Loucy (cell line): Measurements from ENCODE around the gene ETS1.

Experiments
- H2AFZ ChIP-seq: fragments of 200-600 bp; sonication (generic); 2 replicates; pipeline ENCODE4 v1.6.0; 2016; ENCODE audit warnings: antibody characterized with exemption, mild to moderate bottlenecking, low read length, moderate library complexity
- H3F3A ChIP-seq: fragments of 200-600 bp; 2 replicates; pipeline ENCODE4 v1.6.0; 2016; ENCODE audit warnings: antibody characterized with exemption, low read depth, mild to moderate bottlenecking
- H3K27me3 ChIP-seq: fragments of 200-600 bp; sonication (generic); 2 replicates; pipeline ENCODE4 v1.6.1; 2014; ENCODE audit warnings: low read length, mild to moderate bottlenecking; ENCODE audit not compliant: insufficient read depth, poor library complexity, severe bottlenecking
- H3K36me3 ChIP-seq: fragments of 200-600 bp; sonication (generic); 2 replicates; pipeline ENCODE4 v1.6.1; 2016; ENCODE audit warnings: low read length; ENCODE audit not compliant: insufficient read depth
- H3K4me1 ChIP-seq: fragments of 200-600 bp; sonication (generic); 2 replicates; pipeline ENCODE4 v1.5.1; 2014; ENCODE audit warnings: low read length, mild to moderate bottlenecking; ENCODE audit not compliant: insufficient read depth, poor library complexity, severe bottlenecking
- H3K4me2 ChIP-seq: fragments of 200-600 bp; sonication (generic); 2 replicates; pipeline ENCODE4 v1.6.0; 2014; ENCODE audit warnings: antibody characterized with exemption, low read length, low read depth, mild to moderate bottlenecking; ENCODE audit not compliant: poor library complexity, severe bottlenecking
- H3K4me3 ChIP-seq: fragments of 200-600 bp; sonication (generic); 2 replicates; pipeline ENCODE4 v1.5.1; 2014; ENCODE audit warnings: low read length, mild to moderate bottlenecking, mixed read lengths; ENCODE audit not compliant: poor library complexity, severe bottlenecking
- H3K79me2 ChIP-seq: fragments of 200-600 bp; sonication (generic); 2 replicates; pipeline ENCODE4 v1.6.1; 2014; ENCODE audit warnings: low read length; ENCODE audit not compliant: insufficient read depth
- H3K9ac ChIP-seq: fragments of 200-600 bp; sonication (generic); 2 replicates; pipeline ENCODE4 v1.6.0; 2014; ENCODE audit warnings: mild to moderate bottlenecking, low read depth, low read length, moderate library complexity; ENCODE audit not compliant: poor library complexity, severe bottlenecking
- H3K9me2 ChIP-seq: fragments of 200-600 bp; sonication (generic); replicated peaks from 2 replicates; pipeline ENCODE4 v1.6.1; 2016; ENCODE audit warnings: low read depth, low read length, mixed read lengths
- H3K9me3 ChIP-seq: fragments of 200-600 bp; sonication (generic); 2 replicates; pipeline ENCODE4 v1.6.1; 2014; ENCODE audit warnings: mild to moderate bottlenecking, antibody characterized with exemption, low read length, low read depth; ENCODE audit not compliant: insufficient read depth
- H4K20me1 ChIP-seq: fragments of 200-600 bp; sonication (generic); 2 replicates; pipeline ENCODE4 v1.6.0; 2014; ENCODE audit warnings: antibody characterized with exemption, low read length, mild to moderate bottlenecking; ENCODE audit not compliant: insufficient read depth, poor library complexity, severe bottlenecking
- CTCF ChIP-seq: fragments of 200-600 bp; sonication (generic); conservative IDR thresholded peaks from 2 replicates; pipeline ENCODE4 v1.5.1; 2014; ENCODE audit warnings: mild to moderate bottlenecking, antibody characterized with exemption, low read length
- EZH2phosphoT487 ChIP-seq: fragments of 200-600 bp; IDR thresholded peaks from 2 replicates; pipeline ENCODE4 v1.6.1; 2018; ENCODE audit warnings: antibody characterized with exemption, mild to moderate bottlenecking, moderate library complexity, borderline replicate concordance

ETS1 gene

DNA sequence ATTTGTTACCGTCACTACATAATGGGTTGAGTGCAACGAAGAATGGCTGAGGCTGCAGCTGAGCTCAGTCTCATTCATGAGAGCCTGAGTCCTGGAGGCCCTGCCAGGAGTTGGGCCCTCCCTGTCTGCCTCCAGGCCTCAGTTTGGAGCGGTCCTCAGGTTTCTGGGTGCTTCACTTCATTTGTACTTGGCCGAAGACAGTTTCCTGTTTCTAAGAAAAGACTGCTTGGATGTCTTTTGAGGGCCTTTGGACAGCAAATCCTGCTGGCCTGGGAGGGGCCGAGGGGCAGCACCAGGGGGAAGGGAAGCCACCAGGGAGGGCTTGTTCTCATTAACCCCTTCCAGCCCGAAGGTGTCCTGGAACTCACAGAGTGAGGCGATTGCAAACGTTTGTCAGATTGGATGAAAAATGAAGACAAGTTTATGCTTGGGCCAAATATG lies 163.1 kb downstream of the ETS1 start:
- TF ChIP-seq EZH2phosphoT487: no peak
- no peak for TF ChIP-seq CTCF
- Histone ChIP-seq H3F3A (peaks cover 12% of the 10 kb centered on the region), H3K79me2 (no peaks in the 10 kb centered on the region), H3K4me2 (no peak overlapping the region), H3K9ac (peak overlapping the region; percentile 47), H3K9me3 (no peaks in the 10 kb centered on the region), H3K4me1 (peaks cover 86% of the 10 kb centered on the region), H2AFZ (no peak overlapping the region), H3K36me3 (no peaks in the 10 kb centered on the region), H3K9me2 (no peaks in the 10 kb centered on the region), H3K27me3 (no peaks in the 10 kb centered on the region), H4K20me1 (no peaks in the 10 kb centered on the region), H3K4me3 (no peak overlapping the region)

DNA sequence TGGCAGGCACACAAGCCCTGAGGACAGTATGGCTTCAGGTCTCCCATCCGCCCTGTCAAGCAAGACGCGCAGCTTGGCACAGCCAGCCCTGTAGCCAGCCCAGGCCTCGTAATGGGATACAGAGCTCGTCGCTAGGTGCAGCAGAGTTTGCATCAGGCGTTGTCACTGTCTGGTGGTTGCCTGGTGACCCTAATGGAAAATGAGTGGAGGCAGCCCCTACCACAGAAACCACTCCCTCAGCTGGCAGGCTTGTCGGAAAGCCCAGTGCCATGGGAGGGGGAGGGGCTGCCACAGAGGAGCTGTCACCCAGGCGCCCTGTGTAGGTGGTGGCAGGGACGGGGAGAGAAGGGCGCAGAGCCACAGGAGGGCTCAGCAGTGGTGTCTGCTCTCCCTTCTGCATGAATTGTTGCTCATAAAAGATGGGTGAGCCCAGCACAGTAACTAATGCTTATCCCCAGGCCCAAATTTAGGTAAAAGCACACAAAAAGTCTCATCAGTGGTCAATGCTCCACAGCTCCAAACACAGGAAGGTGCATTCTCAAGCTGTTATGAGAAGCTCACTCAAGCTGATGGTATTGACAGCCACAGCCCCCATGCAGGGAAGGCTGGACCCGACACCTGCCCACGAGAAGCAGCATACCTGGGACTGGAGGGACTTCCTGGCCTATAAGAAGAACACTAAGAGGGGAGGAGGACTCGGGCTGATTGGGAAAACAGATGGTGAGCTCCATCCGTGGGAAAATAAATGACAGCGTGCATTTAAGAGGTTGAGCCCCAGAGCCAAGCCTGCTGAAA lies 164.6 kb downstream of the ETS1 start:
- no peak overlapping the region for H2AFZ ChIP-seq

GRCh38 chr11:128421577-128422330 lies 165.6 kb downstream of the ETS1 start:
- no peaks in the 10 kb centered on the region for H3K9me2 ChIP-seq

More for the DNA sequence above, 164.6 kb downstream of the ETS1 start:
- Histone ChIP-seq H3K4me3 (peak overlapping the region; percentile 44), H3K9me3 (no peaks in the 10 kb centered on the region), H3K9me2 (no peaks in the 10 kb centered on the region), H3K79me2 (no peaks in the 10 kb centered on the region), H3F3A (peaks cover 12% of the 10 kb centered on the region), H3K4me2 (peak overlapping the region; percentile 71), H3K4me1 (peaks cover 77% of the 10 kb centered on the region), H3K9ac (peak overlapping the region; percentile 62), H4K20me1 (no peaks in the 10 kb centered on the region), H3K36me3 (no peaks in the 10 kb centered on the region), H3K27me3 (no peaks in the 10 kb centered on the region)
- no peak for TF ChIP-seq EZH2phosphoT487
- peak; percentile 10; the same call in 1 of the 2 replicates for TF ChIP-seq CTCF

More at GRCh38 chr11:128421577-128422330, 165.6 kb downstream of the ETS1 start:
- Histone ChIP-seq H4K20me1 (no peaks in the 10 kb centered on the region), H3K79me2 (no peaks in the 10 kb centered on the region), H3K4me2 (peak overlapping the region; percentile 71), H3F3A (peaks cover 5% of the 10 kb centered on the region; the same call in 1 of the 2 replicates), H3K36me3 (no peaks in the 10 kb centered on the region), H3K9ac (peak overlapping the region; percentile 49), H3K4me1 (peaks cover 73% of the 10 kb centered on the region), H2AFZ (no peak overlapping the region), H3K4me3 (peak overlapping the region; percentile 33), H3K9me3 (no peaks in the 10 kb centered on the region), H3K27me3 (no peaks in the 10 kb centered on the region)
- TF ChIP-seq CTCF: no peak
- no peak for TF ChIP-seq EZH2phosphoT487
